Stimulated activated CD4-positive, alpha-beta T cell treated with anti-CD3 and anti-CD28 coated beads, Interleukin-2, amount 100 ng/mL, for 48 hours (primary cell): ENCODE data around the gene LDLR.
"Not testable (repeated sequence)": the region's sequence is repeated elsewhere in the genome, so short reads cannot be mapped to it uniquely, and the experiment has no call there.

Source experiments
- DNase-seq, 2 donors: peaks; one replicate each; pipeline ENCODE4 v3.0.0-alpha.2; 2020

The LDLR gene

GRCh38 chr19:11076792-11077191 lies 12.5 kb upstream of the LDLR start:
- DNase-seq = not testable (repeated sequence)

GRCh38 chr19:11078893-11079292 lies 10.4 kb upstream of the LDLR start:
- no peak for DNase-seq

DNA sequence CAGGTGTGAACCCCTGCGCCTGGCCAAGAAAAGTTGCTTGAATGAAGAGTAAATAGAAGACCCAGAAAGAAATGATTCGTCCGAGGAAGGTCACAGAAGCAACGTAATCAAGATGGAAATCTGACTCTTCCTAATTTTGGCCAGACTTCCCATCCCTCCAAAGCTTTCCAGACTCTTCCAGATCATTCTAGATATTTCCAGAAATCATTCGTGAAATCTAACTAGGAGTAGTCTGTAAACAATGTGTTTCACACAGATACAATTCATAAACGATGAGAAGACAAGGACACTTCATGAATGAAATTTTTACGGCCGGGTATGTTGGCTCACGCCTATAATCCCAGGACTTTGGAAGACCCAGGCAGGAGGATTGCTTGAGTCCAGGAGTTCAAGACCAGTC lies 9.3 kb upstream of the LDLR start:
- no peak for DNase-seq

DNA sequence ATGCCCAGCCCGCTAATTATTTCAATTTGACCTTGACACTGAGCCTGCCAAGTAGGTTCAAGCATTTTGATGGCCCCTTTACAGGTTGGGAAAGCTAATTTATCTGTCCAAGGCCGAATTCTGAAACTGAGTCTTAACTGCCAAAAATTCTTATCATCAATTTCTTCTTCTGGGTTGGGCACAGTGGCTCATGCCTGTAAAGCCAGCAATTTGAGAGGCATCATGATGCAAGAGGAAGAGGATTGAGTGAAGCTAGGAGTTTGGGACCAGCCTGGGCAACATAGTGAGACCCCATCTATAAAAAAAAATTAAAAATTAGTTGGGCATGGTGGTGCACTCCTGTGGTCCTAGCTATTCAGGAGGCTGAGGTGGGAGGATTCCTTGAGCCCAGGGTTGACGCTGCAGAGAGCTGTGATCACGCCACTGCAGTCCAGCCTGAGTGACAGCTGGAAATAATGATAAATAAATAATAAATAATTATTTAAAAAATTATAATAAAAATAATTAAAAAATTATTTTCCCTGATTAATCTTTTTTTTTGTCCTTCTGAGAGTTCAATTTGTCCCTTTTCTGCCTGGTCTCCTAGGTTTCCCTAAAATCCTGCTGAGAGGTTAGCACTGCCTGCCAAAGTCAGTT lies 1.3 kb upstream of the LDLR start:
- no peak for DNase-seq

- DNase-seq = no peak
Measured at GRCh38 chr19:11088506-11089253, 583 bp upstream of the LDLR start.

DNA sequence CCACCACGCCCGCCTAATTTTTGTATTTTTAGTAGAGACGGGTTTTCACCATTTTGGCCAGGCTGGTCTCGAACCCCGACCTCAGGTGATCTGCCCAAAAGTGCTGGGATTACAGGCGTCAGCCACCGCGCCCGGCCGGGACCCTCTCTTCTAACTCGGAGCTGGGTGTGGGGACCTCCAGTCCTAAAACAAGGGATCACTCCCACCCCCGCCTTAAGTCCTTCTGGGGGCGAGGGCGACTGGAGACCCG lies 676 bp downstream of the LDLR start:
- DNase-seq = peak in 1 of 2 donors; percentile 42

DNA sequence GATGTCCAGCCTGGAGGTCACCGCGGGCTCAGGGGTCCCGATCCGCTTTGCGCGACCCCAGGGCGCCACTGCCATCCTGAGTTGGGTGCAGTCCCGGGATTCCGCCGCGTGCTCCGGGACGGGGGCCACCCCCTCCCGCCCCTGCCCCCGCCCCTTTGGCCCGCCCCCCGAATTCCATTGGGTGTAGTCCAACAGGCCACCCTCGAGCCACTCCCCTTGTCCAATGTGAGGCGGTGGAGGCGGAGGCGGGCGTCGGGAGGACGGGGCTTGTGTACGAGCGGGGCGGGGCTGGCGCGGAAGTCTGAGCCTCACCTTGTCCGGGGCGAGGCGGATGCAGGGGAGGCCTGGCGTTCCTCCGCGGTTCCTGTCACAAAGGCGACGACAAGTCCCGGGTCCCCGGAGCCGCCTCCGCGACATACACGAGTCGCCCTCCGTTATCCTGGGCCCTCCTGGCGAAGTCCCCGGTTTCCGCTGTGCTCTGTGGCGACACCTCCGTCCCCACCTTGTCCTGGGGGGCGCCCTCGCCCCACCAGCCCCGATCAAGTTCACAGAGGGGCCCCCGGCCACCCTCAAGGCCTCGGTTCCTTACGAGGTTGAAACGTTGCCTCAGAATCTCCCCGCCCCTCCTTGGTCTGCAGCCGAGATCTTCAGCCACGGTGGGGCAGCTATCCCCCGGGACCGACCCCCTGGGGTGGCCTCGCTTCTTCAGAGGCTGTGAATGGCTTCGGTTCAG lies 1.2 kb downstream of the LDLR start:
- DNase-seq = peak; percentile 94 to 96

- no peak for DNase-seq
Measured at GRCh38 chr19:11090997-11091702, 1.9 kb downstream of the LDLR start.

DNA sequence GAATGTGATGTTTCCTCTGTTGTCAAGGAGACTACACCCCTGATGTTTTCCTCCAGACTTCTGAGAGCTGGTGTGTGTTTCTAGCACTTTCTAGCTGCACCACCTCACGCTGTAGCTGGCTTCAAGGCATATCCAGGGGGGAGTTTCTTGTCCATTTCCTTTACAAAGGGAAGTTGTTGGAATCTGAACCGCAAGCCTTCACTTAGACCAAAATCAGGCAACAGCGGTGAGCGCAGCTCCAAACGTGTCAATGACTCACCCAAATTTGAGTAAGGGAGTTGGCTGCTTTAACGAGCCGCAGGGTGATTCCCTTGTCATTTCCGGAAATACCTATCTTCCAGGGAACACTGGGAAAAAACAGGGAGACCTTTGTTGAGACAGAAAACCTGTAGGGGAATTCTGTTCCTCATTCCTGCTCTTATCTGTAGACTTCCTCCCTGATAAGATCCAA lies 2.5 kb downstream of the LDLR start:
- no peak for DNase-seq

- DNase-seq = no peak
Measured at GRCh38 chr19:11092181-11092538, 2.9 kb downstream of the LDLR start.

DNA sequence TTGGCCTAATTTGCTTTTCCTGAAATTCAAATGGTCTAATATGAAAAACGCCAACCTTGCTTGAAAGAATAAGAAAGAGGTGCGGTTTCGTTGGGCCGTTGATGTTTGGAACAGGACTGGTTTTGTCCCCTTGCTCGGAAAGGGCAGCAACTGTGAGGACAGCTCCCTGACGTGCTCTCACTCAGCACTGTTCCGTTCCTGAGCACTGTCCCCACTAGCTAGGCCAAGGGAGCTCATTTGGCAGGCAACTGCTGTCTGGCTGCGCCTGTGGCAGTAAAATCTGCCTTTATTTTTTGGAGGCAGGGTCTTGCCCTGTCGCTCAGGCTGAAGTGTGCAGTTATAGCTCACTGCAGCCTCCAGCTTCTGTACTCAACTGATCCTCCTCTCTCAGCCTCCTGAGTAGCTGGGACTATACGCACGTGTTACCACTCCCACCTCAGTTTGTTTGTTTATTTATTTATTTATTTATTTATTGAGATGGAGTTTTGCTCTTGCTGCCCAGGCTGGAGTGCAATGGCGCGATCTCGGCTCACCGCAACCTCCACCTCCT lies 4.5 kb downstream of the LDLR start:
- DNase-seq = no peak

GRCh38 chr19:11094520-11094894 lies 5.2 kb downstream of the LDLR start:
- DNase-seq = no peak

DNA sequence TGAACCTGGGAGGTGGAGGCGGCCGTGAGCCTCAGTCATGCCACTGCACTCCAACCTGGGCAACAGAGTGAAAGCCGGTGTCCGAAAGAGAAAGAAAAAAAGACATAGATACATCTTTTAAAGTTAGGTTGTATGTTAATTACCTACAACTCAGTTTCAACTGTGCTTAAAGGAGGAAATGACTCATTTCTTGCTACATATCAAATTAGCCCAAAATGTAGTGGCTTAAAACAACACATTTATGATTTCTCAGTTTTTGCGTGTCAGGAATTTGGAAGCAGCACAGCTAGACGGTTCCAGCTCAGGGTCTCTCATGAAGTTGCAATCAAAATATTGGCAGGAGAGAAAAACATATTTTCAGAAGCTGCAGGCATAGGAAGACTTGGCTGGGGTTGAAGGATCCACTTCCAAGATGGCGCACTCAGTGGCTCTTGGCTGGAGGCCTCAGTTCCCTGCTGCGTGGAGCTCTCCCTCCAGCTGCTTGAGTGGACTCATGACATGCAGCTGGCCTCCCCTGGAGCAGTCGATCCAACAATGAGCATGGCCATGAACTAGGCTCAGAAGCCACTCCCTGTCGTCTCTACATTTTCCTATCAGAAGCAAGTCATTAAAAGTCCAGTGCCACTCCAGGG lies 7.1 kb downstream of the LDLR start:
- no peak for DNase-seq

- not testable (repeated sequence) for DNase-seq
Measured at GRCh38 chr19:11097367-11097766, 8.1 kb downstream of the LDLR start.

GRCh38 chr19:11098327-11098726 lies 9.1 kb downstream of the LDLR start:
- no peak for DNase-seq

- DNase-seq = no peak
Measured at GRCh38 chr19:11098861-11099260, 9.6 kb downstream of the LDLR start.

DNA sequence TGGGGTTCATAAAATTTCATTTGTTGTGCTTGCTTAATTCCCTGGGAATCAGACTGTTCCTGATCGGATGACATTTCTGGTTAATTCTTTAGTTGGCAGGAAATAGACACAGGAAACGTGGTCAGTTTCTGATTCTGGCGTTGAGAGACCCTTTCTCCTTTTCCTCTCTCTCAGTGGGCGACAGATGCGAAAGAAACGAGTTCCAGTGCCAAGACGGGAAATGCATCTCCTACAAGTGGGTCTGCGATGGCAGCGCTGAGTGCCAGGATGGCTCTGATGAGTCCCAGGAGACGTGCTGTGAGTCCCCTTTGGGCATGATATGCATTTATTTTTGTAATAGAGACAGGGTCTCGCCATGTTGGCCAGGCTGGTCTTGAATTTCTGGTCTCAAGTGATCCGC lies 10.8 kb downstream of the LDLR start:
- DNase-seq = no peak

- DNase-seq = no peak
Measured at GRCh38 chr19:11101057-11101456, 11.8 kb downstream of the LDLR start.

- no peak for DNase-seq
Measured at GRCh38 chr19:11102944-11103343, 13.7 kb downstream of the LDLR start.

DNA sequence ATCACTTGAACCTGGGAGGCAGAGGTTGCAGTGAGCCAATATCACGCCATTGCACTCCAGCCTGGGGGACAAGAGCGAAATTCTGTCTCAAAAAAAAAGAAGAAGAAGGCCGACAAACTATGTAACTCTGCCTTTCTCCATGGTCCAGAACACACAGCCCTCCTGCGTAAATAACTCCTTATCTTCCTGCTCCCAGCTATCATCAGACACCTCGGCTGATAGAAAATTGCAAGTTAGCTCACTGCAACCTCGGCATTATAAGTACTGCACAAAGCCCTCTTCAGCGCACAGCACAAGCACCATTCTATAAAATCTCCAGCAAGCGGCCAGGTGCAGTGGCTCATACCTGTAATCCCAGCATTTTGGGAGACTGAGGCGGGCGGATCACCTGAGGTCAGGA lies 14.4 kb downstream of the LDLR start:
- DNase-seq = not testable (repeated sequence)

GRCh38 chr19:11105014-11105636 lies 15.9 kb downstream of the LDLR start:
- DNase-seq = no peak

DNA sequence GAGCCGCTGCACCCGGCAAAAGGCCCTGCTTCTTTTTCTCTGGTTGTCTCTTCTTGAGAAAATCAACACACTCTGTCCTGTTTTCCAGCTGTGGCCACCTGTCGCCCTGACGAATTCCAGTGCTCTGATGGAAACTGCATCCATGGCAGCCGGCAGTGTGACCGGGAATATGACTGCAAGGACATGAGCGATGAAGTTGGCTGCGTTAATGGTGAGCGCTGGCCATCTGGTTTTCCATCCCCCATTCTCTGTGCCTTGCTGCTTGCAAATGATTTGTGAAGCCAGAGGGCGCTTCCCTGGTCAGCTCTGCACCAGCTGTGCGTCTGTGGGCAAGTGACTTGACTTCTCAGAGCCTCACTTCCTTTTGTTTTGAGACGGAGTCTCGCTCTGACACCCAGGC lies 17.2 kb downstream of the LDLR start:
- no peak for DNase-seq

- no peak for DNase-seq
Measured at GRCh38 chr19:11108746-11109145, 19.5 kb downstream of the LDLR start.
